ENCODE measurements around the gene GALR2.
"Not testable (repeated sequence)": the region's sequence is repeated elsewhere in the genome, so short reads cannot be mapped to it uniquely, and the experiment has no call there.

GALR2 gene

DNA sequence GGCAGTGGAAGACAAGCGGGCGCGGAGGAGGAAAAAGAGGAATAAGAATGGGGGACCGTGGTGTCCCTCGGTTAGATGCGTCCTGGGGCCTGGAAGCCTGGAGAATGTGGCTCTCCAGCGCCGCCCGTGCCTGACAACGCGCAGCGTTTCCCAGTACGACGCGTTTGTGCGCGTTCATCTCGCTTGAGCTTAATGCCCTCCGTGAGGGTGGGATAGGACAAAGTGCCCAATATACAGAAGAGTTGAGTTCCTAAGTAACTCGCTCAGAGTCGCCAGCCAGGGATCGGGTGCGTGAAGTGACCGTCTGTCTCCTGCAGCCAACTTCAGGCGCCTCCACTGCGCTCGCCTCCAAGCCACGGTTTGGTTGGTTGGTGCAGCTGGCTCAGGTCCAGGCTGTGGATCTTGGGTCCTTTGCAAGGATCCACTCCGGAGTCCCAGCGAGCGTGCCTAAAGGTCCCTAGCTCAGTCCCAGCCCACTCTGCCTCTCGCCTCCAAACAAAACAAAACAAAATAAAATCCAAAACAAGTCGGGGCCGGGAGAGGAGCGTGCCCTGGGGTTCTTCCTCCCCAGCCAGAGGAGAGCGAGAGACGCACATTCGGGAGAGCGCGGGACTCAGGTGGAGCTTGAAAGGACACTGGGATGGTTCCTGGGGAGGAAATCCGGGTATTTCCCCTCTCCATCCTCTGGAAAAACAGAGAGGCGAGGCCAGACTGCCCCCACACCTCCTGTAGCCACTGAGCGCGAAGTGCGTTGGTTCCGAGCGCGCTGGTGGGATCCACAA, 974 bp downstream of the GALR2 start:
- no peak overlapping the region for H3K27ac ChIP-seq
- TF ChIP-seq, protein P1, sequence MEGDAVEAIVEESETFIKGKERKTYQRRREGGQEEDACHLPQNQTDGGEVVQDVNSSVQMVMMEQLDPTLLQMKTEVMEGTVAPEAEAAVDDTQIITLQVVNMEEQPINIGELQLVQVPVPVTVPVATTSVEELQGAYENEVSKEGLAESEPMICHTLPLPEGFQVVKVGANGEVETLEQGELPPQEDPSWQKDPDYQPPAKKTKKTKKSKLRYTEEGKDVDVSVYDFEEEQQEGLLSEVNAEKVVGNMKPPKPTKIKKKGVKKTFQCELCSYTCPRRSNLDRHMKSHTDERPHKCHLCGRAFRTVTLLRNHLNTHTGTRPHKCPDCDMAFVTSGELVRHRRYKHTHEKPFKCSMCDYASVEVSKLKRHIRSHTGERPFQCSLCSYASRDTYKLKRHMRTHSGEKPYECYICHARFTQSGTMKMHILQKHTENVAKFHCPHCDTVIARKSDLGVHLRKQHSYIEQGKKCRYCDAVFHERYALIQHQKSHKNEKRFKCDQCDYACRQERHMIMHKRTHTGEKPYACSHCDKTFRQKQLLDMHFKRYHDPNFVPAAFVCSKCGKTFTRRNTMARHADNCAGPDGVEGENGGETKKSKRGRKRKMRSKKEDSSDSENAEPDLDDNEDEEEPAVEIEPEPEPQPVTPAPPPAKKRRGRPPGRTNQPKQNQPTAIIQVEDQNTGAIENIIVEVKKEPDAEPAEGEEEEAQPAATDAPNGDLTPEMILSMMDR (conservative IDR thresholded peaks at IDR 0.05), result no peak
- no peak for TF ChIP-seq ZFX (IDR thresholded peaks at IDR 0.05)

DNA sequence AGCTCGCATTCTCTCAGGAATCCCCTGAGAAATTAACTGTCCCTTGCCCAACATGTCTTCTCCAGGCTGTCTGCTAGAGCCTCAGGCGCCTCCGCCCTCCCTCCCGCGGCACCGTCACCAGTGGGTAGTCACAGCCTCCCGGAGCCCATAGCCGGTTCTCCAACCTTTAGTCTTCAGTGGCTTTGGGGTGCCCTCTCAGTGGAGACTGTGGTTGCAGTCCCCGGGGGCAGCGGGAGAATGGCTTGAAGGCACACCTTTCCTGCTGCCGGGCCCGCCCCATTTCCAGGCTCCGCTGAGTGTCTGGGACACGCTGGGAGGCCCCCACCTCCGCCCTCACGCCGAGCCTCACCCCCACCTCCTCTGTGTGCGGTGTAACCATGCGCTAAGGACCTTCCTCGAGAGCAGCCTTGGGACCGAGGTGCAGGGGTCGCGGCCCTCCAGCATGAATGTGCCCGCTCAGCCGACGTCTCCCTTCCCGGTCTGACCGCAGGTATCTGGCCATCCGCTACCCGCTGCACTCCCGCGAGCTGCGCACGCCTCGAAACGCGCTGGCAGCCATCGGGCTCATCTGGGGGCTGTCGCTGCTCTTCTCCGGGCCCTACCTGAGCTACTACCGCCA, 1.7 kb downstream of the GALR2 start:
- H3K27ac ChIP-seq, result no peak overlapping the region
- TF ChIP-seq ZFX (IDR thresholded peaks at IDR 0.05), result no peak
- TF ChIP-seq, protein P1 (conservative IDR thresholded peaks at IDR 0.05), result no peak

DNA sequence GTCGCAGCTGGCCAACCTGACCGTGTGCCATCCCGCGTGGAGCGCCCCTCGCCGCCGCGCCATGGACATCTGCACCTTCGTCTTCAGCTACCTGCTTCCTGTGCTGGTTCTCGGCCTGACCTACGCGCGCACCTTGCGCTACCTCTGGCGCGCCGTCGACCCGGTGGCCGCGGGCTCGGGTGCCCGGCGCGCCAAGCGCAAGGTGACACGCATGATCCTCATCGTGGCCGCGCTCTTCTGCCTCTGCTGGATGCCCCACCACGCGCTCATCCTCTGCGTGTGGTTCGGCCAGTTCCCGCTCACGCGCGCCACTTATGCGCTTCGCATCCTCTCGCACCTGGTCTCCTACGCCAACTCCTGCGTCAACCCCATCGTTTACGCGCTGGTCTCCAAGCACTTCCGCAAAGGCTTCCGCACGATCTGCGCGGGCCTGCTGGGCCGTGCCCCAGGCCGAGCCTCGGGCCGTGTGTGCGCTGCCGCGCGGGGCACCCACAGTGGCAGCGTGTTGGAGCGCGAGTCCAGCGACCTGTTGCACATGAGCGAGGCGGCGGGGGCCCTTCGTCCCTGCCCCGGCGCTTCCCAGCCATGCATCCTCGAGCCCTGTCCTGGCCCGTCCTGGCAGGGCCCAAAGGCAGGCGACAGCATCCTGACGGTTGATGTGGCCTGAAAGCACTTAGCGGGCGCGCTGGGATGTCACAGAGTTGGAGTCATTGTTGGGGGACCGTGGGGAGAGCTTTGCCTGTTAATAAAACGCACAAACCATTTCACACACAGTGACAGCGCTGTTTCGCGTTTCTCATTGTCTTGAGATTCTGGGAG, 2.4 kb downstream of the GALR2 start:
- no peak overlapping the region for H3K27ac ChIP-seq
- TF ChIP-seq ZFX (IDR thresholded peaks at IDR 0.05), result no peak
- TF ChIP-seq, protein P1 (conservative IDR thresholded peaks at IDR 0.05), result no peak

DNA sequence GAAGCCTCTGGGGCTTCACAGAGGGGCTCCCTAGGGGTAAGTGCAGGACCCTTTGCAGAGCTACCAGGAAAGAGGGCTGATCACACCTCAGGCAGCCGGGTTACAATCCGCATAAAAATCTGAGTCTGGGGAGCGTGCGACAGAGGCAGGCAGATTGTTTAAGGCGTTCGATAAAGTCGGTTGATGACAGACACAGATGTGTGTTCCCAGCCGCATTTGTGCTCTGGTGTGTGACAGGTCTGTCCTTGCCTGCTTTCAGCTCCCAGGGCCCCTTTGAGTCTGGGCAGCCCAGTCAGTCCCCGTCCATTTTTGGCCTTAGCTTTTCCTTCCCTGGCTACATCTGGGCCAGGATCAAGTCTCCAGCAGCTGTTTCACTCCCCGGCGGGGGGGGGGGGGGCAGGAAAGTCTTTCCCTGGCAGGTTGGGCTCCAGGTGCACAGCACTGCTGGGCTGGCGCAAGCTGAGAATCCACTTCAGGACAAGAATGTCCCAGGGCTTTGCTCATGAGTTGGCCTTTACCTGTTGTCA, 3.1 kb downstream of the GALR2 start:
- TF ChIP-seq, protein P1 (conservative IDR thresholded peaks at IDR 0.05), result no peak
- TF ChIP-seq ZFX (IDR thresholded peaks at IDR 0.05), result no peak
- H3K27ac ChIP-seq, result no peak overlapping the region

DNA sequence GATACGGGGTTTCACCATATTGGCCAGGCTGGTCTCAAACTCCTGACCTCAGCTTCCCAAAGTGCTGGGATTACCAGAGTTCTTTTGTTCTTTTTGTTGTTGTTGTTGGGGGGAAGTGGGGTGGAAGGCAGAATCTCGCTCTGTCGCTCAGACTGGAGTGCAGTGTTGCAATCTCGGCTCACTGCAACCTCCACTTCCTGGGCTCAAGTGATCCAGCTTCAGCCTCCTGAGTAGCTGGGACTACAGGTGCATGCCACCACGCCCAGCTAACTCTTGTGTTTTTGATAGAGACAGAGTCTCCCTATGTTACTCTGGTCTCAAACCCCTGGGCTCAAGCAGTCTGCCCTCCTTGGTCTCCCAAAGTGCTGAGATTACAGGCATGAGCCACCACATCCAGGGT, 3.8 kb downstream of the GALR2 start:
- H3K27ac ChIP-seq, result not testable (repeated sequence)

DNA sequence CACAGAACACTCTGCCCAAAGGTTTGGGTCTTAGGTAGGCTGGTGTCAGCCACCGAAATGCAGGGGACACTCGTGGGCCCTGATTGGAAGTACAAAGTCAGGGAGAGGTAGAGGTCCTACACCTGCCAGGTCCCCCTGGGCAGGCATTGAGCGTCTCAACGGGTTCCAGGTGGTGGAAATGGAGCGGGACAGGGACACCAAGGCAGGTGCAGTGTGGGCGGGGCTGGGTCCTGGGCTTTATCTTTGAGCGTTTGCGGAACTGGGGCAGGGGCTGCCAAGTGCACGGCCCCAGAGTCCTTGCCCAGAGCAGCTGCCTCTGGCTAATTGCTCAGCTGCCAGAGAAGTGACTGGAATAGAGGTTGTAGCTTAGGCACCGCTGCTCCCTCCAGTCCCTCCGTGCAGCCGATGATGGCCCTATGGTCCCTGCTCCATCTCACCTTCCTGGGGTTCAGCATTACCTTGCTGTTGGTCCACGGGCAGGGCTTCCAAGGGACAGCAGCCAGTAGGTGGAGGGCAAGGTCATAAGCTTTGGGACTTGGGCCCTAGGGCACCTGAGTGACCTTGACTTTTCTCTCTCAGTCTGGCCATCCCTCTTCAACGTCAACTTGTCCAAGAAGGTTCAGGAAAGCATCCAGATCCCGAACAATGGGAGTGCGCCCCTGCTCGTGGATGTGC, 4.4 kb downstream of the GALR2 start, which contains the start of gene ZACN:
Gene ZACN, plus strand, starts transcription at position 323 of the 675 bp plus-strand sequence. Its CDS starts 83 bp downstream, at position 406.
- TF ChIP-seq, protein P1 (conservative IDR thresholded peaks at IDR 0.05), result no peak
- H3K27ac ChIP-seq, result no peak within 1 kb of the TSS

DNA sequence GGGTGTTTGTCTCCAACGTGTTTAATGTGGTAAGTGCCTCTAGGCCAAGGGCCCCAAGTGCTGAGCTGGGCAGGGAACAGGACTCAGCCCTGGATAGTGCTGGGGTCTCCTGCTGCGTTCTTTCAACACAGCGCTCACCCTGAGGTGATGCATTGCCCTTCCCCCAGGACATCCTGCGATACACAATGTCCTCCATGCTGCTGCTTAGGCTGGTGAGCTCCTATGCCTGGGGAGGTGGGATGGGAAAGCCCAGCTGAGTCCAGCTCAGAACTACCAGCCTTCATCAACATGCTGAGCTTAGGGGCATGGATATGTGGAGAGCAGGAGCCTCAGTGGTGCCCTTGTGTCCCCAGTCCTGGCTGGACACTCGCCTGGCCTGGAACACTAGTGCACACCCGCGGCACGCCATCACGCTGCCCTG, 5.0 kb downstream of the GALR2 start:
- TF ChIP-seq ZFX (IDR thresholded peaks at IDR 0.05), result no peak
- TF ChIP-seq, protein P1 (conservative IDR thresholded peaks at IDR 0.05), result no peak

More for the DNA sequence above, 5.0 kb downstream of the GALR2 start:
- H3K27ac ChIP-seq, result no peak overlapping the region
